HG02763 (cell line): Measurements from ENCODE around the gene TGIF1.
"Not testable (repeated sequence)": the region's sequence is repeated elsewhere in the genome, so short reads cannot be mapped to it uniquely, and the experiment has no call there.

Experiments used
- ATAC-seq: cut with Tn5 transposase; IDR thresholded peaks from one replicate; pipeline ENCODE4 v1.9.1; 2021; ENCODE audit warnings: mild to moderate bottlenecking, moderate library complexity; ENCODE audit not compliant: unreplicated experiment

TGIF1 gene

GRCh38 chr18:3455090-3455635 lies 5.2 kb downstream of the TGIF1 start:
- no peak for ATAC-seq

- ATAC-seq = no peak
These were observed 6.1 kb downstream of the TGIF1 start for GRCh38 chr18:3455907-3456685.

- no peak for ATAC-seq
These were observed 6.7 kb downstream of the TGIF1 start for GRCh38 chr18:3456686-3457069.

GRCh38 chr18:3457261-3457724 lies 7.3 kb downstream of the TGIF1 start:
- no peak for ATAC-seq

GRCh38 chr18:3458378-3458777 lies 8.4 kb downstream of the TGIF1 start:
- no peak for ATAC-seq

- peak; percentile 57 for ATAC-seq
These were observed 9.2 kb downstream of the TGIF1 start for GRCh38 chr18:3458952-3459853.

GRCh38 chr18:3460823-3461398 lies 10.9 kb downstream of the TGIF1 start:
- ATAC-seq = no peak

- no peak for ATAC-seq
These were observed 11.7 kb downstream of the TGIF1 start for GRCh38 chr18:3461704-3462103.

GRCh38 chr18:3463051-3463450 lies 13.1 kb downstream of the TGIF1 start:
- ATAC-seq = no peak

GRCh38 chr18:3466045-3466444 lies 16.1 kb downstream of the TGIF1 start:
- ATAC-seq = no peak

GRCh38 chr18:3466872-3467271 lies 16.9 kb downstream of the TGIF1 start:
- ATAC-seq = no peak

GRCh38 chr18:3468066-3468705 lies 18.2 kb downstream of the TGIF1 start:
- ATAC-seq = no peak

- ATAC-seq = no peak
These were observed 18.9 kb downstream of the TGIF1 start for GRCh38 chr18:3468833-3469232.

- no peak for ATAC-seq
These were observed 21.2 kb downstream of the TGIF1 start for GRCh38 chr18:3471141-3471648.

GRCh38 chr18:3472121-3472520 lies 22.1 kb downstream of the TGIF1 start:
- ATAC-seq = not testable (repeated sequence)

GRCh38 chr18:3472681-3473544 lies 22.9 kb downstream of the TGIF1 start:
- ATAC-seq = peak; percentile 60

GRCh38 chr18:3478262-3478978 lies 28.4 kb downstream of the TGIF1 start:
- no peak for ATAC-seq

GRCh38 chr18:3479978-3480509 lies 30.1 kb downstream of the TGIF1 start:
- ATAC-seq = no peak
